Kidney (tissue), 14 donors: ENCODE data around the gene ZNF473. TPM values are rescaled to one million over a fixed set of nuclear protein-coding genes. Genes with fewer than 3 reads are reported as not detected.

Experiments used
- DNase-seq, 5 donors: peaks; one replicate each; pipeline ENCODE4 v3.0.0-alpha.2; 2013 to 2020
- FAIRE-seq: peaks from 2 replicates; lab custom pipeline; 2012; peaks lifted over from hg19 to GRCh38; lab: Jason Lieb, UNC
- H3K27ac ChIP-seq, 2 donors: one replicate each; pipeline ENCODE4 v1.7.0; 2013; ENCODE audit warnings: low read depth in 2 of 2, low read length in 2 of 2, inconsistent platforms in 1 of 2
- H3K27me3 ChIP-seq: one replicate; pipeline ENCODE4 v1.7.1; 2013; ENCODE audit warnings: low read length, inconsistent platforms; ENCODE audit not compliant: control insufficient read depth, insufficient read depth
- H3K36me3 ChIP-seq, 3 donors: one replicate each; pipeline versions ENCODE4 v1.7.0 to v1.7.1; 2013; ENCODE audit warnings: low read length in 3 of 3, control low read depth in 1 of 3, inconsistent platforms in 1 of 3; ENCODE audit not compliant: insufficient read depth in 3 of 3, control insufficient read depth in 2 of 3
- H3K4me1 ChIP-seq, 3 donors: one replicate each; pipeline versions ENCODE4 v1.7.0 to v1.7.1; 2013; ENCODE audit warnings: low read length in 3 of 3, inconsistent platforms in 1 of 3, low read depth in 1 of 3; ENCODE audit not compliant: control insufficient read depth in 2 of 3, insufficient read depth in 2 of 3
- H3K4me3 ChIP-seq, 3 donors: one replicate each; pipeline versions ENCODE4 v1.7.0 to v1.8.1; 2013; ENCODE audit warnings: low read length in 3 of 3, control low read depth in 1 of 3, inconsistent platforms in 1 of 3
- H3K9ac ChIP-seq, 3 donors: one replicate each; pipeline versions ENCODE4 v1.7.0 to v1.7.1; 2013; ENCODE audit warnings: low read length in 3 of 3, control low read depth in 1 of 3, inconsistent platforms in 1 of 3
- H3K9me3 ChIP-seq, 3 donors: one replicate each; pipeline versions ENCODE4 v1.7.0 to v1.7.1; 2013; ENCODE audit warnings: low read length in 3 of 3, control low read depth in 1 of 3, inconsistent platforms in 1 of 3; ENCODE audit not compliant: control insufficient read depth in 2 of 3, insufficient read depth in 1 of 3
- CTCF ChIP-seq: IDR thresholded peaks from 3 replicates; pipeline ENCODE4 v1.5.1; 2012; ENCODE audit warnings: mild to moderate bottlenecking, moderate library complexity, borderline replicate concordance; ENCODE audit not compliant: insufficient read depth; ENCODE audit errors: extremely low read depth
- intact Hi-C: fragments of 100-400 bp; cut with DNase I; formaldehyde crosslinking; loops from one replicate; pipeline ENCODE4 v1.11.1; 2022
- polyA plus RNA-seq: library from polyadenylated mRNA; stranded (reverse); fragments of 350-450 nt; fragmentation: Illumina TruSeq; extraction: RNeasy Lipid Tissue Mini Kit (QIAGEN cat#74804); gene quantifications from one replicate; pipeline ENCODE4 v1.2.3, GENCODE V29; 2014; ENCODE audit warnings: low read depth, low replicate concordance; ENCODE audit not compliant: insufficient read depth
- total RNA-seq: library from RNA; stranded (reverse); fragmentation: NEBNext Ultra II Directional; extraction: Animal tissue kit (Norgen Biotek cat#: 25700); gene quantifications from one replicate; pipeline ENCODE4 v1.2.1, GENCODE V29; 2021
- donor health status: control.
- donor health status: control.
- donor health status: control.
- donor health status: control.
- donor health status: control.
- donor health status: DM: yes; HTN: yes; CAD: no.
- donor health status: Normal renal cell carcinoma (clear cell type).

The ZNF473 gene
- total and polyA plus RNA-seq, 2 donors from 2014 or later, result 2.6 to 10.7 TPM

- DNase-seq, result no peak
- H3K36me3 ChIP-seq, result peaks cover 28 to 64% (median 61%) of the 10 kb centered on the region in 3 donors
- no peak for TF ChIP-seq CTCF
Measured at GRCh38 chr19:50040967-50041366, 15.2 kb downstream of the ZNF473 start.

DNA sequence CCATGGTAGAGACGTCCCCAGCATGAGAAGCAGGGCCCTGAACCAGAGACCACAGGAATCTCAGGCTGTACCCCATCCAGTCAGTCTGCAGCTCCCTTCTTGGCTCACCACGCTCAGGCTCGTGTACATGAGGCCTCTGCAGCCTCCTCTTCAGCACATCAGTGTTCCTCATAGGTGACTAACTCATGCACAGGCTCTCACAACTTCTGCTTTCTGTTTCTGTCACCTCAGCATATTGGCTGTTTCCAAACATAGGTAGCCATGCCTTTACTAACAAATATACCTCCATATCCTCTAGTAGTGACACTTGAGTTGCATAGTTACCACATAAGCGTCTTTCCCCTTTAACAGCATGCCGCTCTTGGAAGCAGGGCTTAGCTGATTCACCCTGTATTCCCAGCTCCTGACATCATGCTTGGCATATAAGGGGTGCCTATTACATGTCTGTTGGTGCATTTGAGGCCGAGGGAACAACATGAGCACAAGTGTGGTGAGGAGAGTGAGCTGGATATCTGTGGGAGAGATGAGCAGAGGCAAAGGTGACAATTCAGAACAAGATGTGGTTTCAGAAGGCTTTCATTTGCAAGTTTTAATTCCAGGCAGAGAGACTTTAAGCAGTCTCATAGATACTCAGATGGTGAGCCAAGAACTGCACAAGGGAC, 16.7 kb downstream of the ZNF473 start:
- Histone ChIP-seq H3K27me3 (no peaks in the 10 kb centered on the region), H3K9ac (no peak overlapping the region), H3K36me3 (peaks cover 35 to 73% (median 68%) of the 10 kb centered on the region in 3 donors), H3K4me3 (no peak overlapping the region), H3K27ac (no peak overlapping the region), H3K9me3 (peaks cover 2 to 32% (median 20%) of the 10 kb centered on the region in 3 donors), H3K4me1 (no peaks in the 10 kb centered on the region)
- DNase-seq (no peak), FAIRE-seq (no peak)
- intact Hi-C loops, result no loop called here
- no peak for TF ChIP-seq CTCF

More at GRCh38 chr19:50040967-50041366, 15.2 kb downstream of the ZNF473 start:
- no peaks in the 10 kb centered on the region for H3K4me1 ChIP-seq
- FAIRE-seq, result no peak
- no peak overlapping the region for H3K9ac ChIP-seq
- no peaks in the 10 kb centered on the region for H3K27me3 ChIP-seq
- H3K4me3 ChIP-seq, result no peak overlapping the region
- intact Hi-C loops, result no loop called here
- H3K9me3 ChIP-seq, result peaks cover 2 to 23% (median 16%) of the 10 kb centered on the region in 3 donors
- no peak overlapping the region for H3K27ac ChIP-seq

GRCh38 chr19:50043967-50044366, 18.2 kb downstream of the ZNF473 start:
- FAIRE-seq, result no peak
- intact Hi-C loops, result no loop called here
- Histone ChIP-seq H3K4me1 (no peaks in the 10 kb centered on the region), H3K9me3 (peaks cover 2 to 32% (median 20%) of the 10 kb centered on the region in 3 donors), H3K9ac (no peak overlapping the region), H3K27me3 (no peaks in the 10 kb centered on the region), H3K27ac (no peak overlapping the region), H3K4me3 (no peak overlapping the region), H3K36me3 (peaks cover 35 to 71% (median 67%) of the 10 kb centered on the region in 3 donors)
- no peak for DNase-seq
- TF ChIP-seq CTCF, result no peak

DNA sequence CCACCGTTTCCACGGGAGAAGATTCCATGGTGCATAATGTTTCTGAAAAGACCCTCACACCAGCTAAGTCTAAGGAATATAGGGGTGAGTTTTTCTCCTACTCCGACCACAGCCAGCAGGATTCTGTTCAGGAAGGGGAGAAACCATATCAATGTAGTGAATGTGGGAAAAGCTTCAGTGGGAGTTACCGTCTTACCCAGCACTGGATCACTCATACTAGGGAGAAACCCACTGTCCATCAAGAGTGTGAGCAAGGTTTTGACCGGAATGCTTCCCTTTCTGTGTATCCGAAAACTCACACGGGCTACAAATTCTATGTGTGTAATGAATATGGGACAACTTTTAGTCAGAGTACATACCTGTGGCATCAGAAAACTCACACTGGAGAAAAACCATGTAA, 19.1 kb downstream of the ZNF473 start:
- H3K4me1 ChIP-seq, result no peaks in the 10 kb centered on the region
- no peak for FAIRE-seq
- H3K36me3 ChIP-seq, result peaks cover 35 to 62% (median 57%) of the 10 kb centered on the region in 3 donors
- peak overlapping the region in 1 of 3 donors; percentile 5 for H3K4me3 ChIP-seq
- no peaks in the 10 kb centered on the region for H3K27me3 ChIP-seq
- DNase-seq, result no peak
- no peak for TF ChIP-seq CTCF
- no peak overlapping the region for H3K9ac ChIP-seq
- intact Hi-C loops, result no loop called here
- H3K9me3 ChIP-seq, result peaks cover 2 to 32% (median 20%) of the 10 kb centered on the region in 3 donors
- no peak overlapping the region for H3K27ac ChIP-seq
